Progenitor cell of endocrine pancreas (in vitro differentiated cells): Measurements from ENCODE around the gene CD47. TPM values are rescaled to one million over a fixed set of nuclear protein-coding genes. Genes with fewer than 3 reads are reported as not detected.

Experiments
- DNase-seq: peaks from one replicate; pipeline ENCODE4 v3.0.0; 2021; ENCODE audit warnings: low spot score; ENCODE audit not compliant: unreplicated experiment
- H3K27ac Mint-ChIP-seq: 2 replicates; pipeline ENCODE4 v1.8.0; 2021; ENCODE audit warnings: mild to moderate bottlenecking, moderate library complexity, mixed read lengths
- H3K27me3 Mint-ChIP-seq: 2 replicates; pipeline ENCODE4 v1.8.0; 2021; ENCODE audit warnings: mixed read lengths
- H3K36me3 Mint-ChIP-seq: 2 replicates; pipeline ENCODE4 v1.8.0; 2022; ENCODE audit warnings: mixed read lengths; ENCODE audit not compliant: insufficient read depth
- H3K4me1 Mint-ChIP-seq: 2 replicates; pipeline ENCODE4 v1.8.0; 2021; ENCODE audit warnings: low read depth, mixed read lengths
- H3K4me3 Mint-ChIP-seq: 2 replicates; pipeline ENCODE4 v1.8.0; 2021; ENCODE audit warnings: low read depth, mild to moderate bottlenecking, moderate library complexity, mixed read lengths
- H3K9me3 Mint-ChIP-seq: 2 replicates; pipeline ENCODE4 v1.8.0; 2021; ENCODE audit warnings: low read depth, mixed read lengths
- total RNA-seq: library from RNA; stranded (reverse); gene quantifications from 2 replicates; pipeline ENCODE4 v1.2.1, GENCODE V29; 2021
- TF ChIP-seq, protein P1 (sequence below): fragments of 200-600 bp; sonication (generic); IDR thresholded peaks from one replicate; pipeline ENCODE4 v1.5.0; 2021; ENCODE audit warnings: antibody characterized with exemption, mild to moderate bottlenecking; ENCODE audit not compliant: unreplicated experiment

The CD47 gene
- total RNA-seq, 1 donor from 2014 or later, result 55.1 TPM

DNA sequence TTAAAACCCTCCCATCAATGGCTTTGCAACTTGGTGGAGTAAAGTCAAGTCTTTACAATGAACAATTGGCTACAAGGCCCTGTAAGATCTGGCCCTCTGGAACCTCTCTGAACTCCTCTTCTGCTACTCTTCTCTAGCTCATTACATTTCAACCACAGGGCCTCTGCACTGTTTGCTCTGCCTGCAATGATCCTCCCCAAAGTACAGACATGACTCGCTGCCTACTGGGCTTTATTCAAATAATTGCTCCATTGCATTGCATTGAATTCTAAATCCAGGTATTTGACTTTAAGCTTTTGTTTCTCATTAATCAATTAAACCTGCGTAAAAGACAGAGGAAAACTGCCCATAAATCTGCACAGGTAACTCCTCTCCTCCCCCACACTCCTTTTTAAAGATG, 96.7 kb downstream of the CD47 start:
- Mint-ChIP-seq H3K36me3 (no peaks in the 10 kb centered on the region), H3K4me1 (peaks cover 21% of the 10 kb centered on the region), H3K27ac (no peak overlapping the region), H3K27me3 (no peaks in the 10 kb centered on the region), H3K9me3 (no peaks in the 10 kb centered on the region), H3K4me3 (no peak overlapping the region)
- TF ChIP-seq, protein P1, sequence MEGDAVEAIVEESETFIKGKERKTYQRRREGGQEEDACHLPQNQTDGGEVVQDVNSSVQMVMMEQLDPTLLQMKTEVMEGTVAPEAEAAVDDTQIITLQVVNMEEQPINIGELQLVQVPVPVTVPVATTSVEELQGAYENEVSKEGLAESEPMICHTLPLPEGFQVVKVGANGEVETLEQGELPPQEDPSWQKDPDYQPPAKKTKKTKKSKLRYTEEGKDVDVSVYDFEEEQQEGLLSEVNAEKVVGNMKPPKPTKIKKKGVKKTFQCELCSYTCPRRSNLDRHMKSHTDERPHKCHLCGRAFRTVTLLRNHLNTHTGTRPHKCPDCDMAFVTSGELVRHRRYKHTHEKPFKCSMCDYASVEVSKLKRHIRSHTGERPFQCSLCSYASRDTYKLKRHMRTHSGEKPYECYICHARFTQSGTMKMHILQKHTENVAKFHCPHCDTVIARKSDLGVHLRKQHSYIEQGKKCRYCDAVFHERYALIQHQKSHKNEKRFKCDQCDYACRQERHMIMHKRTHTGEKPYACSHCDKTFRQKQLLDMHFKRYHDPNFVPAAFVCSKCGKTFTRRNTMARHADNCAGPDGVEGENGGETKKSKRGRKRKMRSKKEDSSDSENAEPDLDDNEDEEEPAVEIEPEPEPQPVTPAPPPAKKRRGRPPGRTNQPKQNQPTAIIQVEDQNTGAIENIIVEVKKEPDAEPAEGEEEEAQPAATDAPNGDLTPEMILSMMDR, result no peak
- DNase-seq, result no peak

DNA sequence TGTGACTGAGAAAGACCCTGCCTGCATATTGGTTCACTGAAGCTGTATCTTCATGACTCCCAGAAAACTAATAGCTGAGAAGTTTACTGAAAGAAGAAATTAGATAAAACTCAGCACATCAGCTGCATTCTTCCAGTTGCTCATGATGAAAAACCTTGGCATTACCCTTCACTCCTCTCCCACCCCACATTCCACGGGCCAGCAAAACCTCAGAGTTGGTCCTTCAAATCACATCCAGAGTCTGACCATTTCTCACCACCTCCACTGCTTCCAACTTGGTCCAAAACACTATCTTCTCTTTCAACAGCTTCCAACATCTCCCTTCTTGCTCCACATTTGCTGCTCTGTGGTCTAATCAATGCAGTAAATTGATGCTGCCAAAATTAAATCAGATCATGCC, 97.1 kb downstream of the CD47 start:
- Mint-ChIP-seq H3K27ac (no peak overlapping the region), H3K4me3 (no peak overlapping the region), H3K4me1 (peaks cover 17% of the 10 kb centered on the region), H3K9me3 (no peaks in the 10 kb centered on the region), H3K36me3 (no peaks in the 10 kb centered on the region), H3K27me3 (no peaks in the 10 kb centered on the region)
- no peak for DNase-seq
- TF ChIP-seq, protein P1, result no peak

Other genes with a start within 250 kb of the CD47 start
- gene IFT57, start 131.4 kb upstream of the CD47 start, total RNA-seq, result 63.8 and 70.5 TPM in 2 replicates
- gene HHLA2, start 205.5 kb upstream of the CD47 start, total RNA-seq, result not detected in 2 replicates